ENCODE data around the gene PRKCSH.
"Not testable (repeated sequence)": the region's sequence is repeated elsewhere in the genome, so short reads cannot be mapped to it uniquely, and the experiment has no call there.

The PRKCSH gene

GRCh38 chr19:11420429-11421370 lies 14.7 kb upstream of the PRKCSH start:
- no peak for DNase-seq

- DNase-seq, result no peak
Measured at GRCh38 chr19:11421371-11422098, 13.9 kb upstream of the PRKCSH start.

DNA sequence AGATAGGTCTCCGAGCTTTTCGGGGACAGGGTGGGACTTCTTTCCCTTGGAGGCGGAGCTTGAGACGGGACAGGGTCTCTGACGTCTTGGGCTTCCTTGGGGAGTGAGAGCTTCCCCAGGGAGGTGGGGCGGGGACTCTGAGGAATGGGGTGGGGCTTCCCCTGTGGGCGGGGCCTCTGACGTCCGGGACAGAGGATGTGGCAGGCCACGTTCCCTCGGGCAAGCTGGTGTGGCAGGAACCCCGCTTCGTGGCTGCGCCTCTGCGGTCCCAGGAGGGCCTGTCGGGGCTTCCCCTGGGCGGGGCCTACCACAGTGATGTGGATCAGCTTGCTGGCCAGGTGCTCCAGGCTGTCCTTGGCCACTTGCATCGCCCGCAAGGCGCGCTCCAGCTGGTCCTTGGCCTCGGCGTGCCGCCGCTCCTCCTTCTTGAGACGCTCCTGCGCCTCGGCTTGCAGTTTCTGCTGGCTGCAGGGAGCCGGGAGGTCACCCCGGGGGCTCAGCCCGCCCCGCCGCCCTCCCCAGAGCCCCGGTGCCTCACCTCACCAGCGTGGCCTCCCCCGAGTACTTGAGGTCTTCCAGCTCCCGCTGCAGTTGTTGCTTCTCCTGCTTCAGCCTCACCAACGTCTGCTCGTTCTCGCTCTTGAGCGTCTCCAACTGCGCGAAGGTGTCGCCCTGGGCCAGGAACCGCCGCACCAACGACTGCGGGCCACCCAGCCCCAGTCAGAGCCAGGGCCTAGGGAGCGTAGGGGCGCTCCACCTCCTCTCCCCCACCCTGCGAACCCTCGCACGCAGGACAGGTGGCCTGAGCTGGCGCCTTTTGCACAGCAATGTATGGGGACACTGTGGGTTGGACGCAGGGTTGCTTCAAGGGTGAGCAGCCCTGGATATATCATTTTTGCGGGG lies 13.0 kb upstream of the PRKCSH start:
- DNase-seq, result no peak

- no peak for DNase-seq
Measured at GRCh38 chr19:11423164-11423790, 12.2 kb upstream of the PRKCSH start.

DNA sequence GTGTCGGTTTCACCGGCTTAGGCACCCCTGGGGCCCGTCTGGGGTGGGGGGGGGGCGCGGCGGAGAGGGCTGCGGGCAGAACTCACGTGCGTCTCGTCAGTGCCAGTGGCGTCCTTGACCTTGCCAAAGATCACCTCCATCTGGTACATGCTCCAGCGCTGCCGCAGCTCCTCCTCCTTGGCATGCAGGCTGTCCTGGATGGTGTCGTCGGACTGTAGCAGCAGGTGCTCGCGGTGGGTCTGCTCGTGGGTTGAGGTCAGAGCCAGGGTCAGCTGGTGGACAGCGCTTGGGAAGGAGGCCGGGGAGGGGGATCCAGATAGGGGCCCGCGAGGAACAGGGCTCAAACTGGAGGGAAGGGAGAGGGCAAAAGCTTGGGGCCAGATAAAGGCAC lies 11.6 kb upstream of the PRKCSH start:
- DNase-seq, result no peak

DNA sequence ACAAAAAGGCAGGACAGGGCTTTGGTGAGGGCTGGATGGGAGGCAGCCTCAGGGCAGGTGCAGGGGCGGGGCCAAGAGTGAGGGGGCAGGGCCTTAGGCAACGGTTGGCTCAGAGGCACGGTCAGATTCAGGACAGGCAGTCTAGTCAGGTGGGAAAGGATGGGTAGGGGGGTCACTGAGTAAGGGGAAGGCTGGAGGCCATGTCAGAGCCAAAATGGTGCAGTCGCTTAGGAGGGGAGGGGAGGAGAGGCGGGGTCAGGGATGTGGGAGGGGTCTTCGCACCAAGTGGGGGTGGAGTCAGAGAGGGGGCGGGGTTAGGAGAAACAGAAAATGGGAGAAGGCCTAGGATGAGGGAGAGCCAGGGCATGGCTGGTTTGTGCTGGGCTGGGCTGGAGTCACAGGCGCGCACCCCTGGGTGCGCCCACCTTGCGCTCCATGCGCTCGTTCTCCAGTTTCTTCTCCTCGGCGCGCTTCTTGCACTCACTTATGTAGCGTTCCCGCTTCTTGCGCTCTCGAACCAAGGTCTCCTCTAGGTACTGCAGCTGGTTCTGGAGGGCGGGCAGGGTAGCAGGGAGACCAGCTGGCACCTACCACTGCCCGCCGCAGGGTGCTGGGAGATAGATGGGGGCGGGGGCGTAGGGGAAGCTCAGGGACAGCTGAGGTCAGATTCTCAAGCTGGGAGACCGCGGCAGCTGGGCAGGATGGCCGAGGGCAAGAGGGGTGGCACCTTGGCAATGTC lies 9.5 kb upstream of the PRKCSH start:
- no peak for DNase-seq

GRCh38 chr19:11426656-11427055 lies 8.8 kb upstream of the PRKCSH start:
- DNase-seq, result no peak

DNA sequence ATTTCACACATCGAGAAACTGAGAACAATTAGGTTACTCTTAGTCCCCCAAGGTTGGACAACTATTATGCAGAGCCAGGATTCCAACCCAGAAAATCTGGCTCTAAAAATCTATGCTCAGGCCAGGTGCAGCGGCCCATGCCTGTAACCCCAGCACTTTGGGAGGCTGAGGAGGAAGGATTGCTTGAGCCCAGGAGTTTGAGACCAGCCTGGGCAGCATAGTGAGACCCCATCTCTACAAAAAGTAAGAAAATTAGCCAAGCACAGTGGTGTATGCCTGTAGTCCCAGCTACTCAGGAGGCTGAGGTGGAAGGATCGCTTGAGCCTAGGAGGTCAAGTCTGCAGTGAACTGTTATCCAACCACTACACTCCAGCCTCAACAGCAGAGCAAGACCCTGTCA lies 1.9 kb upstream of the PRKCSH start:
- not testable (repeated sequence) for DNase-seq

DNA sequence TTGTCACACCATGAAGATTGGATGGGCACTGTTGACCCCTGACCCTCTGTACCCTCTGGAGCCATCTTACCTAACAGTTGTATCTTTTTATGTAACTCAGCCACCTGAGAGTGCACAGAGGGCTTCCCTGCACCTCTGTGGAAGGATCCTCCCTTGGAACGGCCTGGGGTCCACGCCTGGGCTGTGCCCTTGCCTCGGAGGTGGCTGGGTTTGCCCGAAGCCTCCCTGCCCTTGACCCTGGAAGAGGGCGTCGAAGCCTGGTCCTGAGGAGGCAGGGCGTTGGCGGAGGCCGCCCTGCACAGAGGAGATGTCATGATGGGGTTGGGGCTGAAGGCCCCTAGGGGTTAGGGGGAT lies 755 bp upstream of the PRKCSH start:
- no peak for DNase-seq

- no peak for DNase-seq
Measured at GRCh38 chr19:11435833-11436313, 438 bp downstream of the PRKCSH start.

DNA sequence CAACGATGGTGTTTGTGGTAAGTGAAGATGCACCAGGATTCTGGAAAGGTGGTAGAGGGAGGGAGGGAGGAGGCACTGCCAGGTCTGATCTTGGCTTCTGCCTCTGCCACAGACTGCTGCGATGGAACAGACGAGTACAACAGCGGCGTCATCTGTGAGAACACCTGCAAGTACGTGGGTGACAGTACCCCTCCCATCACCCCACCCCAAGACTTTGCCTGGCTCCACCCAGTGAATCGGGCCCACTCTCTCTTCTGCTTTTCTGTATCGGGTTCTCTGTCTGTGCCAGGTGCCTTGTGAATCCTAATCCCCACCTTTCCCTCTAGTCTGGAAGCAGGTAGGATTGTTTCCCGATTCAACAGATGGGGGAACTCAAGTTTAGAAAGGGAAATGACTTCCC lies 2.5 kb downstream of the PRKCSH start:
- no peak for DNase-seq

DNA sequence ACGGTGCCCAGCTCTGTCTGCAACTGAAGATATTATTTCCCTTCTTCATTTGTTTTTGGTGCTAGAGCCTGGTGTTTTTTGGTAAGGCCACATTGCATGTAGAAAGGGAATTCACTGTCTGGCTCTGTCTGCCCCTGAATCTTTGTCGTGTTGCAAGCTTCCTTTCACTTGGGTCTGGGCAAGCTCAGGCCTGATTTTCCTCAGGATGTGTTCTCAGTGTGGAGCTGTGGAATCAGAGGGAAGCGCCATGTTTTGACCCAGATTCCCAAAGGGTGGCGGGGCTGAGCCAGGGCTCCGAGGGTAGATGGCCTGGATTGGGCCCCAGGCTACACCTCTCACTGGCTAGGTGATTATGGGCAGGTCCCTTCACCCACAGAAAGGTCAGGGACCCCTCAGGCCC lies 8.6 kb downstream of the PRKCSH start:
- DNase-seq, result no peak

DNA sequence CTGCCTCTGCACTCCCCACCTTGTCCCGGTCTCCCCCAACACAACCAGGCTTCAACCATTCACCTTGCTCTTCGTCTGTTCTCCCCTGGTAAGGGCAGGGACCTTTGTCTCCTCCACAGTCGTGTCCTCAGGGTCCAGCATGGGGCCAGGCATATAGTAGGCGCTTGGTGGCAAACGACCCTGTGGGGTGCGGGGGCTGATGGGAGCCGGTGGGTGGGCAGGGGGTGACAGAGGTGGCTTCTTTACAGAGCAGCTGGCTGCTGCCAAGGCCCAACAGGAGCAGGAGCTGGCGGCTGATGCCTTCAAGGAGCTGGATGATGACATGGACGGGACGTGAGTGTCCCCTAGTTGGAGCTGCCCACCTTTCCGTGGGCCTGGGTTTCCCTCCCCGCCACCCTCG lies 9.7 kb downstream of the PRKCSH start:
- DNase-seq, result no peak

GRCh38 chr19:11446271-11446651 lies 10.8 kb downstream of the PRKCSH start:
- no peak for DNase-seq

DNA sequence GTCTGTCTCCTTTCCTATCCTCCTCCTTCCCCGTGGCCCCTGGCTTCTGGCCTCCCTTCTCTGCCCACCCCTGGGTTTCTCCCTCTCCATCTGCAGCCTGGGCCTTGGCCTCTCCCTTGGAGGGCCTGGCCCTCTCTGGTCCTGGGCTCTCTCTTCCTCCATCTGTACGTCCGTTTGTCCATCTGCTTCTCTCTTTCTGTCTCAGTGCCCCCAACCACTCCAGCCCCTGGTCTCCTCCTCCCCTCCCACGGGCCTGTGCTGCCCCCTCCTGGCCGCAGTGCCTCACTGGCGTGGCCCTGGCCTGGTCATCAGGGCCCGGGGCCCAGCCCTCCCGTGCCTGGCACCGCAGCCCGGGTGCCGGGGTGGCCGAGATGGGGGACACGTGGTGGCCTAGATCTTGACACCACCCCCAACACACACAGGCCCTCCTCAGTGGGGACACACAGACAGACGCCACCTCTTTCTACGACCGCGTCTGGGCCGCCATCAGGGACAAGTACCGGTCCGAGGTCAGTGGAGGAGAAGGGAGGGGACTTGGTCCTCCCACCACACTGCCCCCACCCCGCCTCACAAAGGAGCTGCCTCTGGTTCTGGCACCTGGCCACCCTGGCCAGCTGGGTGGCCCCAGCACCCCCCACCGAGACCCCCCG lies 11.3 kb downstream of the PRKCSH start:
- no peak for DNase-seq

DNA sequence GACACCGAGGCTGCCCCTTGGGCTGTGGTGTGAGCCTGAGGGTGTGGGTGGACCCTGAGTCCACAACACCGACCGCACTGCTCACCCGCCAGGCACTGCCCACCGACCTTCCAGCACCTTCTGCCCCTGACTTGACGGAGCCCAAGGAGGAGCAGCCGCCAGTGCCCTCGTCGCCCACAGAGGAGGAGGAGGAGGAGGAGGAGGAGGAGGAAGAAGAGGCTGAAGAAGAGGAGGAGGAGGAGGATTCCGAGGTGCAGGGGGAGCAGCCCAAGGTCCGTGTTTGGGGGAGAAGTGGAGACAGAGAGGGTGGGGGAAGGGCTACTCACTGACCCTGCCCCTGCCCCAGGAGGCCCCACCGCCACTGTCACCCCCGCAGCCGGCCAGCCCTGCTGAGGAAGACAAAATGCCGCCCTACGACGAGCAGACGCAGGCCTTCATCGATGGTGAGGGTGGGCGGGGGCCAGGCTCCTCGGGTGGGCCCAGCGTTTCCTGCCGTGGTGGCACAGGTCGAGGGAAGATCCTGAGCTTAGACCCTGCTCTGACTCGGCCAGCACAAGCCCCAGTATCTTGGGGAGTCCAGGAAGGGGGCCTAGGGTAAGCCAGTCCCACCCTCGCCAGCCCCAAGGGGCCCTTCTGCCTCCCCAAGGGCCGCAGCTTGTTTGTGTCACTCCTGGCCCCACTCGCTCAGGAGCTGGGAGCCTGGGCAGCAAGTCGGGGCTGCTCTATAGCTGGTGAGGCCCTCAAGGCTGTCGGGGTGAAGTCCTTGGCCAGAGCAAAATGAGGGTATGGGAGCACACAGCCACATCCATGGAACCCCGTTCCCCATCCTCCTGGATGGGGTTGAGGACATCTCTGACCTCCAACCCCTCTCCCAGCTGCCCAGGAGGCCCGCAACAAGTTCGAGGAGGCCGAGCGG lies 12.2 kb downstream of the PRKCSH start:
- DNase-seq, result no peak

DNA sequence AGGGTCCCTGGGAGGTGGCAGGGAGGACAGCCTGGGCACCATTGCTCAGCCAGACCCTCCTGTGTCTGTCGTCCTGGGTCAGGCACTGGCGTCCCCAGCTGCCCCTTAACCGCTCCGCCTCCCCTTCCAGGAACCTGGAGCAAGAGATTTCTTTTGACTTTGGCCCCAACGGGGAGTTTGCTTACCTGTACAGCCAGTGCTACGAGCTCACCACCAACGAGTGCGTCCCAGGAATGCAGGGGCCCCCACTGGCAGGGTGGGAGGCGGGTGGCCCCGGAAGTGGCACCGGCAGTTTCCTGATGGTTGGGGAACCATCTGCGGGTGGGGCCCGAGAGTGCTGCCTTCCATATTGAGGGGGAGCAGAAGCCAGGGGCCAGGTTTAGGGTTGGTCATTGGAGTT lies 13.0 kb downstream of the PRKCSH start:
- DNase-seq, result no peak

GRCh38 chr19:11448923-11449554 lies 13.6 kb downstream of the PRKCSH start:
- no peak for DNase-seq

GRCh38 chr19:11450570-11451326 lies 15.3 kb downstream of the PRKCSH start:
- DNase-seq, result no peak

All from NCI-H1436 treated with DMSO at 0.1 percent for 48 hours (cell line).